Stimulated activated naive CD8-positive, alpha-beta T cell treated with anti-CD3 and anti-CD28 coated beads, Interleukin-15, amount 100 ng/mL, for 72 hours (primary cell): ENCODE results near the gene APP.
"Not testable (repeated sequence)": the region's sequence is repeated elsewhere in the genome, so short reads cannot be mapped to it uniquely, and the experiment has no call there.

Experiments used
- ATAC-seq: fragments of 150-1000 bp; cut with Tn5 transposase; 2 replicates; pipeline ENCODE4 v1.10.0; 2021; ENCODE audit warnings: mild to moderate bottlenecking, moderate library complexity
- DNase-seq, 2 donors: peaks; one replicate each; pipeline ENCODE4 v3.0.0; 2021 to 2022
- H3K27ac Mint-ChIP-seq, 2 donors: one replicate each; pipeline ENCODE4 v1.8.0; 2022; ENCODE audit warnings: mild to moderate bottlenecking in 2 of 2, mixed read lengths in 2 of 2, moderate library complexity in 2 of 2
- H3K27me3 Mint-ChIP-seq: one replicate; pipeline ENCODE4 v1.8.0; 2022; ENCODE audit warnings: mixed read lengths
- H3K4me1 Mint-ChIP-seq: one replicate; pipeline ENCODE4 v1.8.0; 2022; ENCODE audit warnings: mild to moderate bottlenecking, mixed read lengths
- H3K4me3 Mint-ChIP-seq, 2 donors: one replicate each; pipeline ENCODE4 v1.8.0; 2022; ENCODE audit warnings: mild to moderate bottlenecking in 2 of 2, mixed read lengths in 2 of 2, moderate library complexity in 1 of 2
- H3K9me3 Mint-ChIP-seq, 2 donors: one replicate each; pipeline ENCODE4 v1.8.0; 2022; ENCODE audit warnings: mixed read lengths in 2 of 2

APP gene

DNA sequence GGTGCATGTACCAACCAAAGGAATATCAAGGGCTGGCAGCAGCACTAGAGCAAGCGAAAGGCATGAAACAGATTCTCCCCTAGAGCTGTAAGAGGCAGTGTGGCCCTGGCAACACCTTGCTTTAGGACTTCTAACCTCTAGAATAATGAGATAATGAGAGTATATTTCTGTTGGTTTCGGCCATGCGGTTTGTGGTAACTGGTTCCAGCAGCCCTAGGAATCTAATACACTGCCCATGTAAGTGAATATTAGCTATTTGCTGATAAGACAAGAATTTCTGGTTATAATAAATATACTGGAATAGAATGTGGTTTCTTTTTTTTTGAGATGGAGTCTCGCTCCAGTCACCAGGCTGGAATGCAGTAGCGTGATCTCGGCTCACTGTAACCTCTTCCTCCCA lies 236.4 kb downstream of the APP start:
- DNase-seq (no peak), ATAC-seq (no peak)
- Mint-ChIP-seq H3K4me3 (no peak overlapping the region), H3K4me1 (no peaks in the 10 kb centered on the region), H3K27ac (no peak overlapping the region), H3K9me3 (no peaks in the 10 kb centered on the region), H3K27me3 (no peaks in the 10 kb centered on the region)

DNA sequence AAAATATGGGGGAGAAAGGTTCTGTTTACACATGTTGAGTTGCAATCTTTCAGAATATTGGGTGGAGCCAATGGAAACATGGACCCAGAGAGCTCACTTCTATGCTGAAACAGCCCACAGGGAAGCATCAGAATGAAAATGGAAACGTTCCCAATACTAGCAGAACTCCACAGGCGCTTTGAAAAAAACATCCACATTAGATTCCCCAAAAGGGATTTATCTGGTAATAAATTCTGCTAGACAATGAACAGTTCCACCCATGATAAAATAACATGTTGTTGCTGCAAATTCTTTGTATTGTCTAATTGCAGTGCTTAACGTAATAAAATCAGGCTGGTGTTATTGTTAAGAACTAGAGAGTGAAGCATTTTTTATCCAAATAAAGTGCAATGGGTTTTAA lies 238.8 kb downstream of the APP start:
- no peaks in the 10 kb centered on the region for H3K27me3 Mint-ChIP-seq
- no peaks in the 10 kb centered on the region for H3K4me1 Mint-ChIP-seq
- H3K27ac Mint-ChIP-seq = no peak overlapping the region
- ATAC-seq (no peak), DNase-seq (no peak)
- no peak overlapping the region for H3K4me3 Mint-ChIP-seq
- H3K9me3 Mint-ChIP-seq = no peaks in the 10 kb centered on the region

DNA sequence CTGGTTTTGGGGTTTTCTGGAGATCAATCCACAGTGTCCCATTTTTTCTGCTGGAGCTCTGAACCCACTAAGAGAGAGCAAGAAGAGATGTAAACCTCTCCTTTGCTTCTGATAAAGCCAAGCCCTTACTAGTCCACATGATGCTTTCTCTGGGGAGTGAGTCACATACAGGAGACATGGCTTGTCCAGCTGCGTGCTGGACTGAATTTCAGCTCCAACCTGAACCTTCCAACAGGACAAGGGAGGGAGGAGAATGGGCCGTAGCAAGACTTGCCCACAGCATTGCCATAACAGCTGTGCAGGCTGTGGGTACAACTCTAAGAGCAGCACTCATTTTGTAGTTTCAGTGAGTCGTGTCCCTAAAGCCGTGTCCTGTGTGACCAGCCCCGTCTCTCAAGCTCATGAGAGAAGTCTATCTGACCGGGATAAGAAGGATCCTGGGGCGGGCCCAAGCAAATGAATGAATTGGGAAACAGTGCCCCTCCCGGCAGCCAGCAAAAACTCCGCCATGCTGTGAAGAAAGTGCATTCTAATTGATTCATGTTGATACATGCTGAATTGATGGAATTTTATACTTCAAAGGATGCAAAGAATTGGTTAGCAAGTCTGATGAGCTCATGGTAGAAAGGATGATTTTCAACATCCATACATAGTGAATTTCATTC lies 240.6 kb downstream of the APP start:
- peaks cover 0 to 6% of the 10 kb centered on the region in 2 donors for H3K9me3 Mint-ChIP-seq
- DNase-seq (no peak), ATAC-seq (no peak)
- no peaks in the 10 kb centered on the region for H3K27me3 Mint-ChIP-seq
- no peak overlapping the region for H3K4me3 Mint-ChIP-seq
- no peak overlapping the region for H3K27ac Mint-ChIP-seq
- H3K4me1 Mint-ChIP-seq = no peaks in the 10 kb centered on the region

DNA sequence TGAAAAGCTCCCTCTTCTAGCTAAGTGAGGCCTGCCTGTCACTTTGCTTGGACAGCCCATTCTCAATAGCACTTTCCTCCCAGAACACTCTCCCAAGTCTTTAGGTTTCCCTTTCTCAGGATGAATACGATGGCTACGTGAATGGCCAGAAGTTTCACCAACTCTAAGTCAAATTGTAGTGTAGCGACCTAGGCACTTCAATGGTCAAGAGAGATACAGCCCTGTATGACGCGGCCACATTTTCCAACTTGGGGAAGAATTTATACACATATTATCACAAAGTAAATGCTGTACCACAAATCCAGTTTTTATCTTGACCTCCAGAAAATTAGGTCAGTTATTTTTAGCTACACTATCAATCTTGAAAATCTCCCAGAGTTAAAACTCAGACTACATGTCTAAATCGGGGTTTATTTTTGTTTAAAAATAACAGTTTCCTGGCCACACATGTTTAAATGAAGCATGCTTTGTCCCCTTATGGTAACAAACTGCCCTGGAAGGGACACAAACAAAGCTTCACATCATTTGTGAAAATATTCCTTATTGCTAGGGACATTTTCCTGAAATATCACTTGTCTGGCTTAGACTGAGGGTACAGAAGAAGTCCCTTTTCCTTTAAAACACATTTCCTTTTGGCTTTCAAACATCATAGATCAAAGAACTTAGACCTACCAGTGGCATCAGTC lies 243.2 kb downstream of the APP start:
- H3K9me3 Mint-ChIP-seq = peaks cover 0 to 8% of the 10 kb centered on the region in 2 donors
- H3K27ac Mint-ChIP-seq = no peak overlapping the region
- H3K27me3 Mint-ChIP-seq = no peaks in the 10 kb centered on the region
- ATAC-seq = no peak
- H3K4me3 Mint-ChIP-seq = no peak overlapping the region
- no peak for DNase-seq
- H3K4me1 Mint-ChIP-seq = no peaks in the 10 kb centered on the region

DNA sequence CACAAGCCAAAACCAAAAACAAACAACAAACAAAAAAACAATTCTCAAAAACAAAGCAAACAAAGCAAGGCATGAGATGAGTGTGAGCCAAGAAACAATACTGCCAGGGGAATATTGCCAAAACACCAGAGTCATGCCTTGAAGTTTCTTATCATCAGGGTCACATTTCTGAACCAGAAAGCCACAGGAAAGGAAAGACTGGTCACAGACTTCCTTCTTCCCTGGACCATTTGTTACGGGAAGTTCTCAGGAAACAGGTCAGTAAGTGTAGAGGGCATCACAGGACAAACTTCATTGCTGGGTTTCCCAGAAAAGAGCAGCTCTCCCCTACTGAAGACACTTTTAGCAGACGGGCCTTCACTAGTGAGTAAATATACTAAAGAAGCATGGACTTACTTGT lies 244.6 kb downstream of the APP start:
- H3K9me3 Mint-ChIP-seq = peaks cover 0 to 8% of the 10 kb centered on the region in 2 donors
- no peak overlapping the region for H3K27ac Mint-ChIP-seq
- H3K4me3 Mint-ChIP-seq = no peak overlapping the region
- DNase-seq = no peak
- no peaks in the 10 kb centered on the region for H3K4me1 Mint-ChIP-seq
- ATAC-seq = no peak
- no peaks in the 10 kb centered on the region for H3K27me3 Mint-ChIP-seq

DNA sequence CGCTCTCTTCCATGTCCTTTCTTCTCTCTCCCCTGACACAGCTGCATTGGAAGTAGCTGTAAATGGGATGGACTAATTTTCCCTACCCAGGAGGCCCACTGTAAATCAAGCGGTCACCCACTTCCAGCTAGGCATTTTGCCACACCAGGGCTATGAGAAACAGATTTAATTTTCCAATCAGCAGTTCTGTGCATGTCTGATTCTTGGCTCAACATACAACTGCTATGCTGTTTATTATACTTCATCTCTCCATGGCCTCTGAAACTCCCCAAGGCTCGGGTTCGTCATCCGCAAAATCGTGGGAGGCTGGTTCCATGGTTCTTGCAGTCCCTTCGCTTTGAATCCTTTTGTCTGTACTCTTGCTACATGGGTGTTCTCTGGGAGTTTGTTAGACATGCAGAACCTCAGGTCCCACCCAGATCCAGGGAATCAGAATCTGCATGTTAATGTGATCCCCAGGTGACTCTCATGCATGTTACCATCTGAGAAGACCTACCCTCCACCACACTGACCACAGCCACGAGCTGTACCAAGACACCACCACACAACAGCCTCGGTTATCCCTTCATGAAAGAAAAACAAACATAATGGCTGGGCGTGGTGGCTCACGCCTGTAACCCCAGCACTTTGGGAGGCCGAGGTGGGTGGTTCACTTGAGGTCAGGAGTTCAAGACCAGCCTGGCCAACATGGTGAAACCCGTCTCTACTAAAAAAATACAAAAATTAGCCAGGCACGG lies 245.3 kb downstream of the APP start:
- H3K9me3 Mint-ChIP-seq = peaks cover 0 to 8% of the 10 kb centered on the region in 2 donors
- no peak overlapping the region for H3K27ac Mint-ChIP-seq
- ATAC-seq (no peak), DNase-seq (no peak)
- H3K4me3 Mint-ChIP-seq = no peak overlapping the region
- H3K4me1 Mint-ChIP-seq = no peaks in the 10 kb centered on the region
- no peaks in the 10 kb centered on the region for H3K27me3 Mint-ChIP-seq

DNA sequence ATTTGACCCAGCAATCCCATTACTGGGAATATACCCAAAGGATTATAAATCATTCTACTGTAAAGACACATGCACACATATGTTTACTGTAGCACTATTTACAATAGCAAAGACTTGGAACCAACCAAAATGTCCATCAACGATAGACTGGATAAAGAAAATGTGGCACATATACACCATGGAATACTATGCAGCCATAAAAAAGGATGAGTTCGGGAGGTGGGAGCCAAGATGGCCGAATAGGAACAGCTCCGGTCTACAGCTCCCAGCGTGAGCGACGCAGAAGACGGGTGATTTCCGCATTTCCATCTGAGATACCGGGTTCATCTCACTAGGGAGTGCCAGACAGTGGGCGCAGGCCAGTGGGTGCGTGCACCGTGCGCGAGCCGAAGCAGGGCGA lies 252.4 kb downstream of the APP start:
- not testable (repeated sequence) for H3K4me1 Mint-ChIP-seq, H3K4me3 Mint-ChIP-seq, H3K9me3 Mint-ChIP-seq, ATAC-seq, DNase-seq, H3K27ac Mint-ChIP-seq, H3K27me3 Mint-ChIP-seq

DNA sequence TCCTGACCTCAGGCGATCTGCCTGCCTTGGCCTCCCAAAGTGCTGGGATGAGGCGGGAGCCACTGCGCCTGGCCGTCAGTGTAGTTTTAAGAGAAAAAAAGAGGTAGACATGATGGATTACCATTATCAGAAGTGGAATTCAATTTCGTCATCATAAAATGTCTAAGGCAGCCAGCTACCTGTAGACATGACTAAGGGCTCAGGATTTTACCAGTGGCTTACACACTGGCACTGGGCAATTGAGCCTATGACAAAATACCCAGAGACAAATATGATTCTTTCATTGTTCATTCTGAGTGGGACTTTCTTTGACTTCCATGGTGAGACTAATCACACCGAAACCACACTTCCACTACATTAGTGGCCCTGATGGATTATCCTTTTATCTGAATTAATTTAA lies 254.3 kb downstream of the APP start:
- ATAC-seq = no peak
- H3K27ac Mint-ChIP-seq = no peak overlapping the region

DNA sequence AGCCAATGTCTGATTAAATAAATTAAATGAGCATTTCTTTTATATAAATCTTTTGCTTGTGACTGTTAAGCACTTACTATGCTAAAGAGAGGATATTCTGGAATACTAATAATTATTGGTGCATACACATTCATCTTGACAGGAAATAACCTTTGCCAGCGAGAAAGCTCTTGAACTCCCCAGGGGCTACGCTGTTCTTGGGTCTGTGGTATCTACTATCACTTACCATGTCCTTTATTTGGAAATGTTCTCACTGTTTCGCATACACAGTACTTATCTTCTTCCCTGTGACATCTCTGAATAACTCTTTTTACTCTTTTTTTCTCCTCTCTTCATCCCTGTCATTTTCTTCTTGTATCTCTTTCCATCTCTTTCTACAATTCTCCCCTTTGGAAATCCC lies 257.1 kb downstream of the APP start:
- Mint-ChIP-seq H3K27me3 (no peaks in the 10 kb centered on the region), H3K9me3 (no peaks in the 10 kb centered on the region), H3K4me1 (no peaks in the 10 kb centered on the region), H3K27ac (no peak overlapping the region), H3K4me3 (no peak overlapping the region)
- ATAC-seq (no peak), DNase-seq (no peak)

More for the DNA sequence above, 254.3 kb downstream of the APP start:
- no peaks in the 10 kb centered on the region for H3K9me3 Mint-ChIP-seq
- no peak overlapping the region for H3K4me3 Mint-ChIP-seq
- no peaks in the 10 kb centered on the region for H3K27me3 Mint-ChIP-seq
- no peak for DNase-seq
- H3K4me1 Mint-ChIP-seq = no peaks in the 10 kb centered on the region

DNA sequence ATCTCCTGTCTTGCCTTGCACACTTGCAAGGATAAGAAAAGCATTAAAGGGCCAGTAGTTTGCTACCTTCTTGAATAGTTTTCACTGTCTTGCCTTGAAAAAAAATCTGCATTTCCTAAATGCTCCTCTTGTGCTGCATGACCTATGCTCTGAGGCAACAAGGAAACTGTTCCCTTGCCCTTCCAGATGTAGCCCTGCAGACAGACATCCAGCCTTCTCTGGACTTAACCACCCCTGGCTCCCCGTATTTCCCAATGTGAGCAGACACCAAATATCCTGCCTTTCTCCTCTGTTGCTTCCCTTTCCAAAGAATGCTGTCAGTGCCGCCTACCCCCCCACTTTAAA lies 258.2 kb downstream of the APP start:
- Mint-ChIP-seq H3K27me3 (no peaks in the 10 kb centered on the region), H3K4me1 (no peaks in the 10 kb centered on the region), H3K4me3 (no peak overlapping the region), H3K9me3 (no peaks in the 10 kb centered on the region), H3K27ac (no peak overlapping the region)
- DNase-seq (no peak), ATAC-seq (no peak)

DNA sequence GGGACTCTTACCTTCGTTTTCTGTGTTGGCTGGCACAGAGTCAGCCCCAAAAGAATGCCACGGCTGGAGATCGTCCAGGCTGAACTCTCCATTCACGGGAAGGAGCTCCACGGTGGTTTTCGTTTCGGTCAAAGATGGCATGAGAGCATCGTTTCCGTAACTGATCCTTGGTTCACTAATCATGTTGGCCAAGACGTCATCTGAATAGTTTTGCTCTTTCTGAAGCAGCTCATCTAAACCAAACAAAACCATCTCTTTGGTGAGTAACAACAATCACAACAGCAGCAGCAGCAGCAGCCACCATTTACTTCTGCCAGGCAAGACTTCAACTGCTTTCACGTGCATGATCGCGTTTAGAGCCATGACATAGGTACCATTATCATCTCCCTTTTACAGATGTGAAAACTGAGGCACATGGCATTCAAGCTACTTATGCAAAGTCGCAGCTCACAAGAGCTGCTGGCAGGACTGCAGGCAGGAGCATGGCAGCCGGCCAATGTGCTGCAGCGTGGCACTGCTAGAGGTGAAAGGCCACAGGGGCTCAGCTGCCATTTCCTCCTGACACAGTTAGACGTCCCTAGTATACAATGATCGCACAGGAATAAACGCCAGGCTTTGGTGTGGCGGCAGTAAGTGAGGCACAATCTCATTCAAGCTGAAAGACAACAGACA lies 258.7 kb downstream of the APP start:
- ATAC-seq (no peak), DNase-seq (no peak)
- no peaks in the 10 kb centered on the region for H3K4me1 Mint-ChIP-seq
- no peak overlapping the region for H3K27ac Mint-ChIP-seq
- no peaks in the 10 kb centered on the region for H3K27me3 Mint-ChIP-seq
- no peaks in the 10 kb centered on the region for H3K9me3 Mint-ChIP-seq
- H3K4me3 Mint-ChIP-seq = no peak overlapping the region

DNA sequence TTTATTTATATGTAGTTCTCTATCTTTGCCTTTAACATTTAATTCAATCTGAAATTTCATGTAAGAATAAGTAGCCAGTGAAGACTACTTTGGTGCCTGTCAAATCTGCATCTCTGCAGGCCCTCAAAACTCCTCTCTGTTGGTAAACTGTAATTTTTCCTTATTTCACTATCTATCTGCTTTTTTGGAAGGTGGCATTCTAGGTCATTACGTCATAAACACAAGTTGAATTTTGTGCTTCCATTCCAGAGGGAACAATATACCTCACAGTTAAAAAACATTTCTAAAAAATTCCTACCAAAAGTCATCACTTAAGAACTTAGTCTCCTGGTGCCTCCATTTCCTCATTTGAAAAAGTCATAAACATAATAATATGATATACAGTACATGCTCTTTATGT lies 259.8 kb downstream of the APP start:
- Mint-ChIP-seq H3K9me3 (no peaks in the 10 kb centered on the region), H3K27ac (no peak overlapping the region), H3K4me1 (no peaks in the 10 kb centered on the region), H3K27me3 (no peaks in the 10 kb centered on the region), H3K4me3 (no peak overlapping the region)
- DNase-seq (no peak), ATAC-seq (no peak)

DNA sequence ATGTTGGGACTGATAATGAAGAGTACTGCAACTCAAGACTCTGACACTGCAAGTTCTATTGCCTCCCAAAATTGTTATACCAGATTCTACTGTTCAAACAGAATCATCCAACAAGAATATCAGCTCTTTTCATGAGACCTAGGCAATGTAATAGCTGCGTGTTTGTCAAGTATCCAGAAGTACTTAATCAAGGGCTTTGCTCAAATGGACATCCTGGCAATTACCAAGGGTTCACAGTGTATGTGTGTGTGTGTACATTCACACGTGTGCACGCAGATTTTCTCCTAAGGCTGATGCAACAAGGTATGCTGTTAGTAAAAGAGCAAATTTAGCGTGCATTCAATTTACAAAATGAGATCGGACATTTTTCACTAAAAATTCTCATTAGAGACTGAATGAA lies 261.2 kb downstream of the APP start:
- Mint-ChIP-seq H3K9me3 (no peaks in the 10 kb centered on the region), H3K4me3 (no peak overlapping the region), H3K27me3 (no peaks in the 10 kb centered on the region), H3K4me1 (no peaks in the 10 kb centered on the region), H3K27ac (no peak overlapping the region)
- ATAC-seq (no peak), DNase-seq (no peak)

DNA sequence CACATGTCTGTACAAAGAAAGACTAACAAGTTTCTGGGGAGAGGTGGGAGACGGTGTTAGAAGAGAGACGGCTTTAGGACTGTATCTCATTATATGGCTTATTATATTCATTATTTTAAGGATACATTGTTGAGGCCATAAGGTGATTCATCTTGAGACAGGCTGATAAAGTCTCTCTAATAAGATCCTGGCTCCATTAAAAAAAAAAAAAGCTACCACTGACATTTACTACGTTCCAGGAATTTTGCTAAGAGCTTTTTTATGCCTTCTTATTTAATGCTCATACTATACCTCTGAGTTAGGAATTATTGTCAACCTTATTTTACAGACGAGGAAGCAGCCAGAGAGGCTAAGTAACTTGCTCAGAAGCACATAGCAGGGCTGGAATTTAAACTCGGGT lies 262.1 kb downstream of the APP start:
- ATAC-seq = no peak
- DNase-seq = no peak
- Mint-ChIP-seq H3K4me1 (no peaks in the 10 kb centered on the region), H3K4me3 (no peak overlapping the region), H3K9me3 (no peaks in the 10 kb centered on the region), H3K27me3 (no peaks in the 10 kb centered on the region), H3K27ac (no peak overlapping the region)

DNA sequence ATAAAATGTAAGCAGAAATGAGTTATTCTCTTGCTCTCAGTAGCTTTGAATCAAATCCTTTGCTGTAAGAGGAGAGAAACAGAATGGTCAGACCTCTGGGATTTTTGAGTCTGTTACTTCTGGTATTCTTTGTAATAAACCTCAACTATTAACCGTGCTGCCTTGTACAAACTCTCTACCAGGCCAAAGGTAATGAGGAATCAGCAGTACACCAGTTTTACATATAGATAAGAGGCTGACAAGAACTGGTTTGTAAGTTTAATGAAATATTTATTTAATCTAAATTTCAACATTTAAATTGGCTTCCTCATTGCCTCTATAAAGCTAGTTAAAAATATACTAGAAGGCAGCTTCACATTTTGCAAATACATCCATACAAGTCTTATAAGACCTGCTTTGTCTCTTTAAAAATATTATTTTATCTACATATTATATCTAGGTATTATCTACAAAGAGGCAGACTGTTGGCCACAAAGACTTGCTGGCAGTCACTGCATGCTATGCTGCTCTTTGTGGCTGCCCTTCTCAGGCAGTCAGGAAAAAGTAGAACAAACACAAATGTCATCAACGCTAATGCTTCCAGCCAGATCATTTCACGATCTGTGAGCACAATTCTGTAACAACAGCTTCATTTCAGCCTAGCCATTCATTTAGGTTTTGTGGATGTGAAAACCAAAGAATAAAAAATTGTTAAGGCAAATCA lies 262.8 kb downstream of the APP start:
- H3K4me1 Mint-ChIP-seq = no peaks in the 10 kb centered on the region
- H3K27ac Mint-ChIP-seq = no peak overlapping the region
- H3K4me3 Mint-ChIP-seq = no peak overlapping the region
- no peaks in the 10 kb centered on the region for H3K27me3 Mint-ChIP-seq
- ATAC-seq (no peak), DNase-seq (no peak)
- H3K9me3 Mint-ChIP-seq = no peaks in the 10 kb centered on the region
